Activated T-cell treated with anti-CD3 and anti-CD28 coated beads, Interleukin-2, amount 50 U/mL, for 24 hours (primary cell): ENCODE data around the gene HSDL1.
"Not testable (repeated sequence)": the region's sequence is repeated elsewhere in the genome, so short reads cannot be mapped to it uniquely, and the experiment has no call there.

Experiments
- DNase-seq: peaks from one replicate; pipeline ENCODE4 v3.0.0-alpha.2; 2020
- H3K27ac Mint-ChIP-seq: 2 replicates; pipeline ENCODE4 v1.8.0; 2020; ENCODE audit warnings: mild to moderate bottlenecking, mixed read lengths
- H3K27me3 Mint-ChIP-seq: 2 replicates; pipeline ENCODE4 v1.8.0; 2020; ENCODE audit warnings: mixed read lengths
- H3K36me3 Mint-ChIP-seq: 2 replicates; pipeline ENCODE4 v1.8.0; 2020; ENCODE audit warnings: low read depth, mixed read lengths
- H3K4me1 Mint-ChIP-seq: 2 replicates; pipeline ENCODE4 v1.8.0; 2020; ENCODE audit warnings: low read depth, mixed read lengths
- H3K4me3 Mint-ChIP-seq: 2 replicates; pipeline ENCODE4 v1.8.0; 2020; ENCODE audit warnings: mild to moderate bottlenecking, moderate library complexity, mixed read lengths
- H3K9me3 Mint-ChIP-seq: 2 replicates; pipeline ENCODE4 v1.8.0; 2020; ENCODE audit warnings: mixed read lengths

HSDL1 gene

GRCh38 chr16:84137769-84138357 lies 7.1 kb downstream of the HSDL1 start:
- H3K4me1 Mint-ChIP-seq: peaks cover 51% of the 10 kb centered on the region
- H3K4me3 Mint-ChIP-seq: no peak overlapping the region
- H3K36me3 Mint-ChIP-seq: peaks cover 3% of the 10 kb centered on the region
- H3K27ac Mint-ChIP-seq: peak overlapping the region; percentile 69
- H3K27me3 Mint-ChIP-seq: no peaks in the 10 kb centered on the region
- H3K9me3 Mint-ChIP-seq: no peaks in the 10 kb centered on the region
- DNase-seq: no peak

- Mint-ChIP-seq H3K4me3 (no peak overlapping the region), H3K36me3 (peaks cover 7% of the 10 kb centered on the region), H3K4me1 (peaks cover 52% of the 10 kb centered on the region), H3K27me3 (no peaks in the 10 kb centered on the region), H3K9me3 (no peaks in the 10 kb centered on the region), H3K27ac (peak overlapping the region; percentile 69)
- no peak for DNase-seq
Measured at GRCh38 chr16:84137287-84137686, 7.7 kb downstream of the HSDL1 start.

GRCh38 chr16:84136331-84137125 lies 8.4 kb downstream of the HSDL1 start:
- no peaks in the 10 kb centered on the region for H3K9me3 Mint-ChIP-seq
- H3K4me1 Mint-ChIP-seq: peaks cover 50% of the 10 kb centered on the region
- peaks cover 8% of the 10 kb centered on the region for H3K36me3 Mint-ChIP-seq
- no peak overlapping the region for H3K4me3 Mint-ChIP-seq
- no peaks in the 10 kb centered on the region for H3K27me3 Mint-ChIP-seq
- H3K27ac Mint-ChIP-seq: peak overlapping the region; percentile 69
- DNase-seq: no peak

GRCh38 chr16:84132527-84133285 lies 12.3 kb downstream of the HSDL1 start:
- Mint-ChIP-seq H3K27me3 (no peaks in the 10 kb centered on the region), H3K4me1 (peaks cover 24% of the 10 kb centered on the region), H3K4me3 (no peak overlapping the region), H3K9me3 (no peaks in the 10 kb centered on the region), H3K27ac (no peak overlapping the region), H3K36me3 (peaks cover 40% of the 10 kb centered on the region)
- no peak for DNase-seq

- Mint-ChIP-seq H3K9me3 (no peaks in the 10 kb centered on the region), H3K4me1 (peaks cover 8% of the 10 kb centered on the region), H3K4me3 (no peak overlapping the region), H3K36me3 (peaks cover 52% of the 10 kb centered on the region), H3K27ac (no peak overlapping the region), H3K27me3 (no peaks in the 10 kb centered on the region)
- no peak for DNase-seq
Measured at GRCh38 chr16:84131117-84131516, 13.9 kb downstream of the HSDL1 start.

GRCh38 chr16:84124257-84125073 lies 20.5 kb downstream of the HSDL1 start:
- DNase-seq: no peak
- H3K36me3 Mint-ChIP-seq: peaks cover 55% of the 10 kb centered on the region
- no peaks in the 10 kb centered on the region for H3K4me1 Mint-ChIP-seq
- no peak overlapping the region for H3K27ac Mint-ChIP-seq
- H3K4me3 Mint-ChIP-seq: no peak overlapping the region
- no peaks in the 10 kb centered on the region for H3K27me3 Mint-ChIP-seq
- no peaks in the 10 kb centered on the region for H3K9me3 Mint-ChIP-seq

GRCh38 chr16:84121007-84121406 lies 24.0 kb downstream of the HSDL1 start:
- no peak overlapping the region for H3K27ac Mint-ChIP-seq
- no peaks in the 10 kb centered on the region for H3K27me3 Mint-ChIP-seq

GRCh38 chr16:84120023-84120422 lies 25.0 kb downstream of the HSDL1 start:
- peaks cover 36% of the 10 kb centered on the region for H3K36me3 Mint-ChIP-seq
- peaks cover 21% of the 10 kb centered on the region for H3K4me1 Mint-ChIP-seq
- no peak for DNase-seq
- no peaks in the 10 kb centered on the region for H3K27me3 Mint-ChIP-seq
- H3K27ac Mint-ChIP-seq: no peak overlapping the region
- no peaks in the 10 kb centered on the region for H3K9me3 Mint-ChIP-seq
- no peak overlapping the region for H3K4me3 Mint-ChIP-seq

More at GRCh38 chr16:84121007-84121406, 24.0 kb downstream of the HSDL1 start:
- Mint-ChIP-seq H3K9me3 (no peaks in the 10 kb centered on the region), H3K4me1 (peaks cover 14% of the 10 kb centered on the region), H3K36me3 (peaks cover 35% of the 10 kb centered on the region), H3K4me3 (no peak overlapping the region)
- DNase-seq: no peak

- Mint-ChIP-seq H3K9me3 (no peaks in the 10 kb centered on the region), H3K27me3 (no peaks in the 10 kb centered on the region), H3K4me3 (no peak overlapping the region), H3K36me3 (peaks cover 34% of the 10 kb centered on the region), H3K4me1 (peaks cover 25% of the 10 kb centered on the region), H3K27ac (no peak overlapping the region)
- no peak for DNase-seq
Measured at GRCh38 chr16:84119368-84119767, 25.6 kb downstream of the HSDL1 start.

GRCh38 chr16:84118315-84118714 lies 26.7 kb downstream of the HSDL1 start:
- Mint-ChIP-seq H3K36me3 (peaks cover 31% of the 10 kb centered on the region), H3K4me3 (peak overlapping the region; percentile 68), H3K4me1 (peaks cover 28% of the 10 kb centered on the region), H3K27ac (peak overlapping the region; percentile 76)
- not testable (repeated sequence) for DNase-seq, H3K27me3 Mint-ChIP-seq, H3K9me3 Mint-ChIP-seq

- Mint-ChIP-seq H3K27me3 (no peaks in the 10 kb centered on the region), H3K27ac (peak overlapping the region; percentile 91), H3K36me3 (peaks cover 24% of the 10 kb centered on the region), H3K4me3 (peak overlapping the region; percentile 94), H3K4me1 (peaks cover 30% of the 10 kb centered on the region), H3K9me3 (no peaks in the 10 kb centered on the region)
- no peak for DNase-seq
Measured at GRCh38 chr16:84117494-84117843, 27.5 kb downstream of the HSDL1 start.

- H3K27ac Mint-ChIP-seq: peak within 1 kb of the TSS; percentile 97
- H3K9me3 Mint-ChIP-seq: no peaks in the 10 kb centered on the region
- peak within 1 kb of the TSS; percentile 94 for H3K4me3 Mint-ChIP-seq
- peaks cover 22% of the 10 kb centered on the region for H3K36me3 Mint-ChIP-seq
- H3K27me3 Mint-ChIP-seq: no peaks in the 10 kb centered on the region
- peaks cover 35% of the 10 kb centered on the region for H3K4me1 Mint-ChIP-seq
- DNase-seq: peak; percentile 99
Measured at GRCh38 chr16:84116720-84117493, 28.1 kb downstream of the HSDL1 start, which contains the start of gene MBTPS1. Gene MBTPS1 (minus strand): TSS chr16:84116942. CDS start chr16:84101783, 15,159 bp downstream.

GRCh38 chr16:84115919-84116719 lies 28.9 kb downstream of the HSDL1 start:
- DNase-seq: no peak
- H3K4me3 Mint-ChIP-seq: peak overlapping the region; percentile 94
- H3K27ac Mint-ChIP-seq: peak overlapping the region; percentile 97
- H3K4me1 Mint-ChIP-seq: peaks cover 42% of the 10 kb centered on the region
- H3K27me3 Mint-ChIP-seq: no peaks in the 10 kb centered on the region
- H3K9me3 Mint-ChIP-seq: no peaks in the 10 kb centered on the region
- peaks cover 23% of the 10 kb centered on the region for H3K36me3 Mint-ChIP-seq
